Neural cell (in vitro differentiated cells): Measurements from ENCODE around the gene MRPS6. TPM values are rescaled to one million over a fixed set of nuclear protein-coding genes. Genes with fewer than 3 reads are reported as not detected.

Experiments
- H2AFZ ChIP-seq: fragments of 200-600, 300-800 bp; sonication (generic), shearing (Covaris generic); 2 replicates; pipeline ENCODE4 v1.6.0; 2014; ENCODE audit warnings: low read depth, mild to moderate bottlenecking, antibody characterized with exemption, low read length, moderate library complexity
- H3F3A ChIP-seq: fragments of 200-600 bp; shearing (Covaris generic); 2 replicates; pipeline ENCODE4 v1.6.1; 2016; ENCODE audit warnings: mild to moderate bottlenecking, moderate library complexity, mixed read lengths, antibody characterized with exemption, low read length; ENCODE audit not compliant: insufficient read depth, poor library complexity, severe bottlenecking
- H3K27ac ChIP-seq: fragments of 200-600, 300-800 bp; sonication (generic), shearing (Covaris generic); 2 replicates; pipeline ENCODE4 v1.5.1; 2014; ENCODE audit warnings: mild to moderate bottlenecking, low read length, moderate library complexity
- H3K27me3 ChIP-seq: fragments of 300-800, 200-600 bp; sonication (generic), shearing (Covaris generic); 2 replicates; pipeline ENCODE4 v1.6.0; 2014; ENCODE audit warnings: mild to moderate bottlenecking, low read depth, low read length, moderate library complexity; ENCODE audit not compliant: insufficient read depth
- H3K36me3 ChIP-seq: fragments of 300-800, 200-600 bp; sonication (generic), shearing (Covaris generic); 2 replicates; pipeline ENCODE4 v1.5.1; 2014; ENCODE audit warnings: mild to moderate bottlenecking, antibody characterized with exemption, low read length, moderate library complexity; ENCODE audit not compliant: insufficient read depth
- H3K4me2 ChIP-seq: fragments of 300-800, 200-600 bp; sonication (generic), shearing (Covaris generic); 2 replicates; pipeline ENCODE4 v1.6.0; 2014; ENCODE audit warnings: mild to moderate bottlenecking, low read length
- H3K4me3 ChIP-seq: fragments of 300-800, 200-600 bp; sonication (generic), shearing (Covaris generic); 2 replicates; pipeline ENCODE4 v1.5.1; 2014; ENCODE audit warnings: mild to moderate bottlenecking, low read length, moderate library complexity
- H3K79me2 ChIP-seq: fragments of 200-600 bp; shearing (Covaris generic); replicated peaks from 2 replicates; pipeline ENCODE4 v1.6.0; 2014; ENCODE audit warnings: mild to moderate bottlenecking, low read length, moderate library complexity; ENCODE audit not compliant: insufficient read depth
- H3K9ac ChIP-seq: fragments of 300-800, 200-600 bp; sonication (generic), shearing (Covaris generic); 2 replicates; pipeline ENCODE4 v1.6.1; 2016; ENCODE audit warnings: mild to moderate bottlenecking, low read length, mixed read lengths
- H3K9me2 ChIP-seq: fragments of 200-600 bp; shearing (Covaris generic); 2 replicates; pipeline ENCODE4 v1.6.1; 2016; ENCODE audit warnings: mild to moderate bottlenecking, low read length, mixed read lengths; ENCODE audit not compliant: insufficient read depth
- H3K9me3 ChIP-seq: fragments of 200-600, 300-800 bp; sonication (generic), shearing (Covaris generic); 2 replicates; pipeline ENCODE4 v1.6.1; 2016; ENCODE audit warnings: mild to moderate bottlenecking, mixed run types, low read length, moderate library complexity, mixed read lengths
- H4K20me1 ChIP-seq: fragments of 200-600 bp; shearing (Covaris generic); 2 replicates; pipeline ENCODE4 v1.6.1; 2016; ENCODE audit warnings: mild to moderate bottlenecking, mixed run types; ENCODE audit not compliant: insufficient read depth
- CTCF ChIP-seq: fragments of 450-650 bp; IDR thresholded peaks from 2 replicates; pipeline ENCODE4 v1.5.1; 2014; ENCODE audit warnings: antibody characterized with exemption, mild to moderate bottlenecking, moderate library complexity; ENCODE audit not compliant: poor library complexity, severe bottlenecking
- EP300 ChIP-seq: fragments of 450-650 bp; conservative IDR thresholded peaks from 2 replicates; pipeline ENCODE4 v1.6.1; 2014; ENCODE audit warnings: antibody characterized with exemption, mild to moderate bottlenecking, moderate library complexity; ENCODE audit not compliant: poor library complexity, severe bottlenecking
- EZH2 ChIP-seq: fragments of 200-600, 300-800 bp; shearing (Covaris generic), sonication (generic); IDR thresholded peaks from 2 replicates; pipeline ENCODE4 v1.6.1; 2014; ENCODE audit warnings: antibody characterized with exemption, low read length, borderline replicate concordance, mild to moderate bottlenecking; ENCODE audit not compliant: insufficient read depth, poor library complexity, severe bottlenecking
- MXI1 ChIP-seq: fragments of 450-650 bp; conservative IDR thresholded peaks from 2 replicates; pipeline ENCODE4 v1.6.1; 2014; ENCODE audit warnings: antibody characterized with exemption, mild to moderate bottlenecking; ENCODE audit not compliant: poor library complexity, severe bottlenecking
- POLR2AphosphoS5 ChIP-seq: IDR thresholded peaks from 2 replicates; pipeline ENCODE4 v1.6.1; 2012
- RAD21 ChIP-seq: fragments of 450-650 bp; conservative IDR thresholded peaks from 2 replicates; pipeline ENCODE4 v1.6.1; 2014; ENCODE audit warnings: antibody characterized with exemption, mild to moderate bottlenecking, moderate library complexity
- REST ChIP-seq: IDR thresholded peaks from 2 replicates; pipeline ENCODE4 v1.6.1; 2012; ENCODE audit warnings: borderline replicate concordance
- SMC3 ChIP-seq: fragments of 450-650 bp; conservative IDR thresholded peaks from 2 replicates; pipeline ENCODE4 v1.6.1; 2014; ENCODE audit warnings: antibody characterized with exemption, mild to moderate bottlenecking, moderate library complexity; ENCODE audit not compliant: poor library complexity
- TAF1 ChIP-seq: IDR thresholded peaks from 2 replicates; pipeline ENCODE4 v1.6.1; 2012; ENCODE audit warnings: low read depth
- polyA plus RNA-seq: library from polyadenylated mRNA; depleted of rRNA; stranded (reverse); fragments of >200 nt; gene quantifications from 2 replicates; pipeline ENCODE4 v1.2.3, GENCODE V29; 2014

Gene MRPS6
- polyA plus RNA-seq, 1 donor from 2014 or later: 70.1 TPM

DNA sequence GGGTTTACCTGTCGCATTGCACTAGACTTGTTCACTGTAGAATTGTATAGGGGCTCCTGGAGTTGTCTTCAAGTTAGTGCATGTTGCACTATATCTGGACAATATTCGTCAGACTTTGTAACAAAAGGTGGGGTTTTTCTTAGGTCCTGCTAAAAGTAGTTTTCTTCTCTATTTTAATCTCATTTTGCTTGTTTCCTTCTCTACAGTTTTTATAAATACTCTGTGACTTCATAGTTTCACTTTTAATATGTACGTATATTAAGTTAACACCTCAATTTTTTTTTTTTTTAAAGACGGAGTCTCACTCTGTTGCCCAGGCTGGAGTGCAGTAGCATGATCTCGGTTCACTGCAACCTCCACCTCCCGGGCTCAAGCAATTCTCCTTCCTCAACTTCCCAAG is 26.5 kb upstream of the MRPS6 start:
- no peaks in the 10 kb centered on the region for H3K36me3 ChIP-seq
- no peaks in the 10 kb centered on the region for H3K79me2 ChIP-seq
- H3K9ac ChIP-seq: no peak overlapping the region
- TF ChIP-seq MXI1 (no peak), CTCF (no peak), SMC3 (no peak), TAF1 (no peak), POLR2AphosphoS5 (no peak), EP300 (no peak), EZH2 (no peak)
- no peaks in the 10 kb centered on the region for H3K27me3 ChIP-seq
- no peak overlapping the region for H2AFZ ChIP-seq
- no peak overlapping the region for H3K27ac ChIP-seq
- no peaks in the 10 kb centered on the region for H3K9me3 ChIP-seq
- no peak overlapping the region for H3K4me2 ChIP-seq
- H3K4me3 ChIP-seq: no peak overlapping the region
- no peaks in the 10 kb centered on the region for H3K9me2 ChIP-seq
- H3F3A ChIP-seq: no peaks in the 10 kb centered on the region
- H4K20me1 ChIP-seq: no peaks in the 10 kb centered on the region

DNA sequence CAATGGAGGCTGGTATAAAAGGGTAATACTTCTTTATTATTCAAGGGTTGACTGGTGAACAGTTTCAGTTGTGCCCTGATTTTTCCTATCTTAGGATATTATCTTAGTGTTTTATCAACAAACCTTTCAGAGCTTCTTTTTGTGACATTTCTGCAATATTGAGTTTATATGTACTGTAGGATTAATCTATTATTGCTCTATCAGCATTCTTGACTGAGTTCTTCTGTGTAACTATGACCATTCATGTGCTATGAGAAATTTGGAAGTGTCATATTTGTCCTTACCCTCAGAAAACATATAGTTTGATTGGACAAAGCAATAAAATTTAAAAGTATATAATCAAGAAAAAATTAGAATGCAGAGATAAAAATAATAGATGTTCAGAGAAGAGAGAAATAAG is 25.5 kb upstream of the MRPS6 start:
- H3K27ac ChIP-seq: no peak overlapping the region
- H3K27me3 ChIP-seq: no peaks in the 10 kb centered on the region
- H3K79me2 ChIP-seq: no peaks in the 10 kb centered on the region
- no peak overlapping the region for H3K4me2 ChIP-seq
- no peaks in the 10 kb centered on the region for H3K9me3 ChIP-seq
- H3K4me3 ChIP-seq: no peak overlapping the region
- H3K9me2 ChIP-seq: no peaks in the 10 kb centered on the region
- H2AFZ ChIP-seq: no peak overlapping the region
- H3K36me3 ChIP-seq: no peaks in the 10 kb centered on the region
- no peak overlapping the region for H3K9ac ChIP-seq
- H3F3A ChIP-seq: no peaks in the 10 kb centered on the region
- H4K20me1 ChIP-seq: no peaks in the 10 kb centered on the region
- TF ChIP-seq TAF1 (no peak), RAD21 (no peak), MXI1 (no peak), POLR2AphosphoS5 (no peak), CTCF (no peak), SMC3 (no peak), REST (no peak), EZH2 (no peak), EP300 (no peak)
